Vagina (tissue), 2 donors: ENCODE results near the gene KERA.

Source experiments
- POLR2A ChIP-seq, 2 donors: fragments of 450-650 bp; IDR thresholded peaks; one replicate each; pipeline ENCODE4 v1.6.1; 2017; ENCODE audit warnings: antibody characterized with exemption in 2 of 2, mild to moderate bottlenecking in 2 of 2, moderate library complexity in 2 of 2
- POLR2AphosphoS5 ChIP-seq, 2 donors: sonication (generic); formaldehyde crosslinking; IDR thresholded peaks; one replicate each; pipeline ENCODE4 v1.9.0; 2017; ENCODE audit warnings: antibody characterized with exemption in 2 of 2, mild to moderate bottlenecking in 2 of 2, low read depth in 1 of 2; ENCODE audit not compliant: insufficient read depth in 1 of 2
- TF ChIP-seq, protein P1 (sequence below), 3 experiments: fragments of 450-650 bp in 2 of 3; fragments of 200-600 bp in 1 of 3; sonication (generic) in 1 of 3; IDR thresholded peaks; one replicate each; pipeline ENCODE4 v1.5.1; 2017 to 2019; ENCODE audit warnings: antibody characterized with exemption in 3 of 3, mild to moderate bottlenecking in 2 of 3, moderate library complexity in 2 of 3

DNA sequence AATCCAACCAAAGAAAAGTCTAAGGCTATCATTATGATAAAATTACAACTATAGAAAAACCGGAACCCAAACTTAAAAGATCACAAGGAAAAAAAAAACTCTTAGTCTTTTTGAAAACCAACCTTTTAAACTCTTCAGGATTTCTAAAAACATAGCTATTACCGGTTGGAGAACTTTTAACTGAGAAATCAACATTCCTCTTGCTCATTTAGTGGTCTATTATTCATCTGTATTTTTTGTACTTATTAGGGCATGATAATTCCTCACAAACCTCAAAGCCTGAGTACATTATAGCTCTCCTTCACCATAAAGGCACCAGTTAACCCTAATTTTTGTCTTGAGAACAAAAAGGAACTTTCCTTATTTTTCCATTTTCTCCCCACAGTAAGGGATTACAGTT is 43.1 kb upstream of the KERA start:
- TF ChIP-seq, protein P1, sequence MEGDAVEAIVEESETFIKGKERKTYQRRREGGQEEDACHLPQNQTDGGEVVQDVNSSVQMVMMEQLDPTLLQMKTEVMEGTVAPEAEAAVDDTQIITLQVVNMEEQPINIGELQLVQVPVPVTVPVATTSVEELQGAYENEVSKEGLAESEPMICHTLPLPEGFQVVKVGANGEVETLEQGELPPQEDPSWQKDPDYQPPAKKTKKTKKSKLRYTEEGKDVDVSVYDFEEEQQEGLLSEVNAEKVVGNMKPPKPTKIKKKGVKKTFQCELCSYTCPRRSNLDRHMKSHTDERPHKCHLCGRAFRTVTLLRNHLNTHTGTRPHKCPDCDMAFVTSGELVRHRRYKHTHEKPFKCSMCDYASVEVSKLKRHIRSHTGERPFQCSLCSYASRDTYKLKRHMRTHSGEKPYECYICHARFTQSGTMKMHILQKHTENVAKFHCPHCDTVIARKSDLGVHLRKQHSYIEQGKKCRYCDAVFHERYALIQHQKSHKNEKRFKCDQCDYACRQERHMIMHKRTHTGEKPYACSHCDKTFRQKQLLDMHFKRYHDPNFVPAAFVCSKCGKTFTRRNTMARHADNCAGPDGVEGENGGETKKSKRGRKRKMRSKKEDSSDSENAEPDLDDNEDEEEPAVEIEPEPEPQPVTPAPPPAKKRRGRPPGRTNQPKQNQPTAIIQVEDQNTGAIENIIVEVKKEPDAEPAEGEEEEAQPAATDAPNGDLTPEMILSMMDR (IDR thresholded peaks at IDR 0.05): no peak
- no peak for TF ChIP-seq POLR2AphosphoS5 (IDR thresholded peaks at IDR 0.05; ENCODE audit: insufficient read depth in 1 of 2, low read depth in 1 of 2)
- no peak for TF ChIP-seq POLR2A (IDR thresholded peaks at IDR 0.05)
